ENCODE results near the gene COBLL1.
"Not testable (repeated sequence)": the region's sequence is repeated elsewhere in the genome, so short reads cannot be mapped to it uniquely, and the experiment has no call there.

COBLL1 gene

DNA sequence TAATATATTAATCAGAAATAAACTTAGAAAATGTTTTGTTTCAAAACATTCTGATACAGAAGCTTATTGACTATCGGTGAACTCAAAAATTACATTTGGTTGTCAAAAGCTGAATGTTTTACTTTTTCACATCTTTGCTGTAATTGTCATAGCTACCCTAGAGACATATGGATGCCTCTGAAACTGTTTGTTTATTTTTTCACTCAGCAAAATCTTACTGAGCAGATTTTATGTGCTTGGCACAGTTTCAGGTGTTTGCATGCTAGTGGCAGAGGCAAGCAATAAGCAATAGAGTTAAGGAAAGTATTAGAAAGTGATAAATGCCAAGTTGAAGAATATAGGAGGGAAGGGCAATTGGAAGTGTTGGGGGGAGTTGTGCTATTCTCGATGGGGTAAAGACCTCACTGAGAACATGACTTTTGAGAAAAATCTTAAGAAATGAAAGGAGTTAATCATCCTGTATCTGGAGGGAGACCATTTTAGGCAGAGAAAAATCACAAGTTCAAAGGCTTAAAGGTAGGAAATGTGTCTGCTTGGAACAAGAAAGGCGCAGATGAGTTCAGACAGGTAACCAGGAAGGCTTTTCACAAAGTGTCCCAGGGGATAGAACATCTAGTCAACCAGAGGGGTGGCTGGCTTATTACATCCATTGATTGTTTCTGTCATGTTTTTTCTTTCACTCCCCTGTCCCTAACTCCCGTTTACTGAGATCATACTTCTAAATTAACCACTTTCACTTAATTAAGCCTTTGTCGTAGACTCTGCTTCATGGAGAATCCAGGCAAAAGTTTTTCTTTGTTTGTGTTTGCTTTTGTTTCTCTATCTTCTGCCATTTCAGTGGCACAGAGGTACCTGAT is 27.2 kb upstream of the COBLL1 start:
- no peak for DNase-seq (ENCODE audit: extremely low read depth, low read depth)
- TF ChIP-seq, protein P1, sequence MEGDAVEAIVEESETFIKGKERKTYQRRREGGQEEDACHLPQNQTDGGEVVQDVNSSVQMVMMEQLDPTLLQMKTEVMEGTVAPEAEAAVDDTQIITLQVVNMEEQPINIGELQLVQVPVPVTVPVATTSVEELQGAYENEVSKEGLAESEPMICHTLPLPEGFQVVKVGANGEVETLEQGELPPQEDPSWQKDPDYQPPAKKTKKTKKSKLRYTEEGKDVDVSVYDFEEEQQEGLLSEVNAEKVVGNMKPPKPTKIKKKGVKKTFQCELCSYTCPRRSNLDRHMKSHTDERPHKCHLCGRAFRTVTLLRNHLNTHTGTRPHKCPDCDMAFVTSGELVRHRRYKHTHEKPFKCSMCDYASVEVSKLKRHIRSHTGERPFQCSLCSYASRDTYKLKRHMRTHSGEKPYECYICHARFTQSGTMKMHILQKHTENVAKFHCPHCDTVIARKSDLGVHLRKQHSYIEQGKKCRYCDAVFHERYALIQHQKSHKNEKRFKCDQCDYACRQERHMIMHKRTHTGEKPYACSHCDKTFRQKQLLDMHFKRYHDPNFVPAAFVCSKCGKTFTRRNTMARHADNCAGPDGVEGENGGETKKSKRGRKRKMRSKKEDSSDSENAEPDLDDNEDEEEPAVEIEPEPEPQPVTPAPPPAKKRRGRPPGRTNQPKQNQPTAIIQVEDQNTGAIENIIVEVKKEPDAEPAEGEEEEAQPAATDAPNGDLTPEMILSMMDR (IDR thresholded peaks at IDR 0.05; ENCODE audit: low read depth, low read length), result no peak

GRCh38 chr2:164867779-164868397 is 26.3 kb upstream of the COBLL1 start:
- TF ChIP-seq, protein P1 (IDR thresholded peaks at IDR 0.05; ENCODE audit: low read depth, low read length), result no peak
- no peak for DNase-seq (ENCODE audit: extremely low read depth, low read depth)

- not testable (repeated sequence) for DNase-seq (ENCODE audit: extremely low read depth, low read depth)
Measured at GRCh38 chr2:164866381-164866780, 24.8 kb upstream of the COBLL1 start.

GRCh38 chr2:164860694-164861042 is 19.0 kb upstream of the COBLL1 start:
- TF ChIP-seq, protein P1 (IDR thresholded peaks at IDR 0.05; ENCODE audit: low read depth, low read length), result no peak
- DNase-seq (ENCODE audit: extremely low read depth, low read depth), result no peak

DNA sequence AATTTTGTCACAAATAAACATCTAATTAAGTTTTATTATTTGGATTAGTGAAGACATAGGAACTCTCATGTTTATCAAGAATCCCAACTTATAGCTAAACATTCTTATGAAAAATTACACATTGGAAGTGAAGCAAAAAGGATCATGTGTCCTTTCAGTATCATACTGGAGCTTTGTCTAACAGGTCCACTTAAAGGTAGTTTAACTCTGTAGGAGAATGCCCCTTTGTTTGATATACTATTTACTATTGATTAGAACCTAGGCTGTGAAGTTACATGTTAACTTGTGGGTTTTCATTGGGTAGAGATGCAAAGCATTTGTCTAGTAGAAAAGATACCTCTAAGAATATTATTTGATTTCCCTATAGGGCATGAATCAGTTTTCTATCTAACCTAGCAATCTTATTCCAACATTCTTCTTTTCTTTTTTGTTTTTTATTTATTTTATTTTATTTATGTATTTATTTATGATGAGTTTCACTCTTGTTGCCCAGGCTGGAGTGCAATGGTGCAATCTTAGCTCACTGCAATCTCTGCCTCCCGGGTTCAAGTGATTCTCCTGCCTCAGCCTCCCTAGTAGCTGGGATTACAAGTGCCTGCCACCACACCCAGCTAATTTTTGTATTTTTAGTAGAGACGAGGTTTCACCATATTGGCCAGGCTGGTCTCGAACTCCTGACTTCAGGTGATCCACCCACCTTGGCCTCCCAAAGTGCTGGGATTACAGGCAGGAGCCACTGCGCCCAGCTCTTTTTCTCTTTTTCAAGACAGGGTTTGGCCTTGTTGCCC is 18.5 kb upstream of the COBLL1 start:
- not testable (repeated sequence) for DNase-seq (ENCODE audit: extremely low read depth, low read depth)

- no peak for DNase-seq (ENCODE audit: extremely low read depth, low read depth)
- TF ChIP-seq, protein P1 (IDR thresholded peaks at IDR 0.05; ENCODE audit: low read depth, low read length), result no peak
Measured at GRCh38 chr2:164859251-164859818, 17.7 kb upstream of the COBLL1 start.

DNA sequence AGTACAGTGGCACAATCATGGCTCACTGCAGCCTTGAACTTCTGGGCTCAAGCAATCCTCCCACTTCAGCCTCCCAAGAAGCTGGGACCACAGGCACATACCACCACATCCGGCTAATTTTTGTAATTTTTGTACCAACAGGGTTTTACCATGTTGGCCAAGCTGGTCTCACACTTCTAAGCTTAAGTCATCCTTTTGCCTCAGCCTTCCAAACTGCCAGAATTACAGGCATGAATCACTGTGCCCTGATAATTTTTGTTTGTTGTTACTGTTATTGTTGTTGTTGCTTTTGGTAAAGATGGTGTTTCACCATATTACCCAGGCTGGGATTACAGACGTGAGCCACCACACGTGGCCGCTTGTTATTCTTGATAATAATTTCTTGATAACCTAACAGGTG is 10.5 kb upstream of the COBLL1 start:
- TF ChIP-seq, protein P1 (IDR thresholded peaks at IDR 0.05; ENCODE audit: low read depth, low read length), result no peak
- DNase-seq (ENCODE audit: extremely low read depth, low read depth), result no peak

DNA sequence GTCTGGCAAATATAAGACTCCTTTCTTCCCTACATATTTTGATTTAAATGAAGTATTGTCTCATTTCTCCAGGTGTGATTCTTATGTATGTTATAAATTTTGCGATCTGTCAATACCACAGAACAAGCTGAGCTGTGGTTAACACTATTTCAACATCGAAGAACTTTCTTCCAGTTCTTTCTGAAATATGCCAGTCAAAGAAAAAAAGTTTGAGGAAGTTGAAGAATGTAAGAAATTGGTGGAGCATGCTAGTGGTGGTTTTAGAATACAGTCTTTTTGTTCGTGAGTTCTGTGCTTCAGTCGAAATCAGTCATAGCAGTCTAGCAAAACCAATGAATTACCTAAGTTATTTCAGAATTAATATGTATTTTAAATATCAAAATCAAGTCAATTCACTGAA is 8.6 kb upstream of the COBLL1 start:
- no peak for DNase-seq (ENCODE audit: extremely low read depth, low read depth)
- TF ChIP-seq, protein P1 (IDR thresholded peaks at IDR 0.05; ENCODE audit: low read depth, low read length), result no peak

Data from AG09319 (cell line).